ENCODE results near the gene STX4.

The STX4 gene

GRCh38 chr16:31063843-31064611, 30.7 kb downstream of the STX4 start:
- DNase-seq (ENCODE audit: insufficient read length, low spot score) (no peak), FAIRE-seq (no peak)

GRCh38 chr16:31064882-31065461, 31.6 kb downstream of the STX4 start:
- DNase-seq (ENCODE audit: insufficient read length, low spot score), result no peak
- FAIRE-seq, result no peak

GRCh38 chr16:31067342-31067741, 34.0 kb downstream of the STX4 start:
- no peak for FAIRE-seq
- DNase-seq (ENCODE audit: insufficient read length, low spot score), result no peak

- FAIRE-seq, result no peak
These were observed 38.5 kb downstream of the STX4 start for GRCh38 chr16:31071861-31072260.

GRCh38 chr16:31072540-31073141, 39.3 kb downstream of the STX4 start:
- DNase-seq (ENCODE audit: insufficient read length, low spot score) (peak; percentile 42), FAIRE-seq (peak; percentile 81)

More at GRCh38 chr16:31071861-31072260, 38.5 kb downstream of the STX4 start:
- no peak for DNase-seq (ENCODE audit: insufficient read length, low spot score)

- FAIRE-seq (no peak), DNase-seq (ENCODE audit: insufficient read length, low spot score) (peak; percentile 77)
These were observed 40.0 kb downstream of the STX4 start for GRCh38 chr16:31073142-31073969.

- FAIRE-seq, result peak; percentile 92
- peak; percentile 98 for DNase-seq (ENCODE audit: insufficient read length, low spot score)
These were observed 40.8 kb downstream of the STX4 start, which contains the start of the genes ZNF646 and ZNF668 for GRCh38 chr16:31073970-31074813. TSS of gene ZNF646 (plus strand) at chr16:31074422. CDS start at chr16:31076325, 1,903 bp downstream. TSS of gene ZNF668 (minus strand) at chr16:31074240. CDS start at chr16:31064459, 9,781 bp downstream.

GRCh38 chr16:31074814-31075183, 41.4 kb downstream of the STX4 start:
- FAIRE-seq, result no peak
- no peak for DNase-seq (ENCODE audit: insufficient read length, low spot score)

GRCh38 chr16:31076319-31076718, 43.0 kb downstream of the STX4 start:
- no peak for FAIRE-seq

GRCh38 chr16:31077024-31077423, 43.7 kb downstream of the STX4 start:
- DNase-seq (ENCODE audit: insufficient read length, low spot score), result no peak
- no peak for FAIRE-seq

More at GRCh38 chr16:31076319-31076718, 43.0 kb downstream of the STX4 start:
- no peak for DNase-seq (ENCODE audit: insufficient read length, low spot score)

GRCh38 chr16:31077592-31078396, 44.4 kb downstream of the STX4 start:
- no peak for DNase-seq (ENCODE audit: insufficient read length, low spot score)
- FAIRE-seq, result no peak

GRCh38 chr16:31078597-31079341, 45.4 kb downstream of the STX4 start:
- FAIRE-seq, result no peak
- no peak for DNase-seq (ENCODE audit: insufficient read length, low spot score)

GRCh38 chr16:31079342-31079944, 46.1 kb downstream of the STX4 start:
- no peak for DNase-seq (ENCODE audit: insufficient read length, low spot score)
- FAIRE-seq, result no peak

- DNase-seq (ENCODE audit: insufficient read length, low spot score) (no peak), FAIRE-seq (no peak)
These were observed 46.8 kb downstream of the STX4 start for GRCh38 chr16:31080035-31080629.

GRCh38 chr16:31080756-31081419, 47.5 kb downstream of the STX4 start:
- no peak for DNase-seq (ENCODE audit: insufficient read length, low spot score)
- no peak for FAIRE-seq

GRCh38 chr16:31081428-31082351, 48.3 kb downstream of the STX4 start:
- FAIRE-seq, result no peak

More at GRCh38 chr16:31081428-31082351, 48.3 kb downstream of the STX4 start:
- DNase-seq (ENCODE audit: insufficient read length, low spot score), result no peak
